SK-N-SH treated with all-trans-retinoic acid at 6 μM for 48 hours (cell line): ENCODE measurements around the gene CHID1.

ENCODE experiments used
- ARNTL ChIP-seq: fragments of 450-650 bp; formaldehyde crosslinking; IDR thresholded peaks from 2 replicates; pipeline ENCODE4 v1.5.0; 2020; ENCODE audit warnings: low read depth, mild to moderate bottlenecking, moderate library complexity, borderline replicate concordance
- CREB5 ChIP-seq: fragments of 250-450 bp; sonication (Bioruptor Pico); IDR thresholded peaks from 2 replicates; pipeline ENCODE4 v1.5.1; 2020; ENCODE audit warnings: low read depth, mild to moderate bottlenecking, moderate library complexity
- ESRRG ChIP-seq: fragments of 250-450 bp; sonication (Bioruptor Pico); IDR thresholded peaks from 2 replicates; pipeline ENCODE4 v1.6.1; 2021; ENCODE audit warnings: mild to moderate bottlenecking
- GLIS3 ChIP-seq: fragments of 250-450 bp; sonication (Bioruptor Pico); IDR thresholded peaks from 2 replicates; pipeline ENCODE4 v1.5.0; 2020; ENCODE audit warnings: mild to moderate bottlenecking, moderate library complexity
- ISL1 ChIP-seq: fragments of 250-450 bp; sonication (Bioruptor Pico); IDR thresholded peaks from 2 replicates; pipeline ENCODE4 v2.1.2; 2022; ENCODE audit warnings: mild to moderate bottlenecking, moderate library complexity
- PATZ1 ChIP-seq: fragments of 250-450 bp; sonication (Bioruptor Pico); IDR thresholded peaks from 2 replicates; pipeline ENCODE4 v1.8.0; 2020; ENCODE audit warnings: mild to moderate bottlenecking, moderate library complexity, borderline replicate concordance
- POU6F1 ChIP-seq: fragments of 250-450 bp; sonication (Bioruptor Pico); IDR thresholded peaks from 2 replicates; pipeline ENCODE4 v1.8.0; 2021; ENCODE audit warnings: low read depth, mild to moderate bottlenecking, moderate library complexity, borderline replicate concordance
- RARB ChIP-seq: fragments of 250-450 bp; sonication (Bioruptor Pico); IDR thresholded peaks from 2 replicates; pipeline ENCODE4 v1.8.0; 2021; ENCODE audit warnings: mild to moderate bottlenecking, moderate library complexity
- TOX ChIP-seq: fragments of 250-450 bp; sonication (Bioruptor Pico); IDR thresholded peaks from 2 replicates; pipeline ENCODE4 v1.8.0; 2021; ENCODE audit warnings: mild to moderate bottlenecking, moderate library complexity, borderline replicate concordance
- ZC3H10 ChIP-seq: fragments of 250-450 bp; sonication (Bioruptor Pico); IDR thresholded peaks from 2 replicates; pipeline ENCODE4 v1.5.1; 2021; ENCODE audit warnings: mild to moderate bottlenecking, moderate library complexity
- ZFP3 ChIP-seq: fragments of 250-450 bp; sonication (Bioruptor Pico); IDR thresholded peaks from 2 replicates; pipeline ENCODE4 v1.5.0; 2020; ENCODE audit warnings: mild to moderate bottlenecking, moderate library complexity
- ZFP30 ChIP-seq: fragments of 450-650 bp; formaldehyde crosslinking; IDR thresholded peaks from 2 replicates; pipeline ENCODE4 v1.5.0; 2022; ENCODE audit warnings: mild to moderate bottlenecking, moderate library complexity
- ZNF565 ChIP-seq: fragments of 450-650 bp; formaldehyde crosslinking; conservative IDR thresholded peaks from 2 replicates; pipeline ENCODE4 v1.5.0; 2020; ENCODE audit warnings: low read depth, mild to moderate bottlenecking, moderate library complexity
- ZNF70 ChIP-seq: fragments of 450-650 bp; formaldehyde crosslinking; IDR thresholded peaks from 2 replicates; pipeline ENCODE4 v1.5.0; 2020; ENCODE audit warnings: mild to moderate bottlenecking, moderate library complexity

GRCh38 chr11:875203-875602 is 35.4 kb downstream of the CHID1 start:
- TF ChIP-seq PATZ1 (CRISPR knock-in tag): no peak
- no peak for TF ChIP-seq ZC3H10 (CRISPR knock-in tag)
- no peak for TF ChIP-seq ESRRG (CRISPR knock-in tag)
- no peak for TF ChIP-seq ZNF565
- TF ChIP-seq GLIS3 (CRISPR knock-in tag): no peak
- TF ChIP-seq CREB5 (CRISPR knock-in tag): no peak
- TF ChIP-seq ZFP3 (CRISPR knock-in tag): no peak
- TF ChIP-seq ARNTL: no peak
- no peak for TF ChIP-seq POU6F1 (CRISPR knock-in tag)
- no peak for TF ChIP-seq ZNF70 (CRISPR knock-in tag)
- no peak for TF ChIP-seq ISL1 (CRISPR knock-in tag)
- TF ChIP-seq RARB (CRISPR knock-in tag): no peak
- TF ChIP-seq ZFP30 (CRISPR knock-in tag): no peak
- TF ChIP-seq TOX (CRISPR knock-in tag): no peak
